GM23338 (cell line): ENCODE measurements around the gene ALDOA. TPM values are rescaled to one million over a fixed set of nuclear protein-coding genes. Genes with fewer than 3 reads are reported as not detected.
"Not testable (repeated sequence)": the region's sequence is repeated elsewhere in the genome, so short reads cannot be mapped to it uniquely, and the experiment has no call there.

Experiments
- ATAC-seq: fragments of 200-7000 bp; cut with Tn5 transposase; 3 replicates; pipeline ENCODE4 v1.9.1; 2020
- DNase-seq: peaks from one replicate; pipeline ENCODE4 v3.0.0-alpha.2; 2015; ENCODE audit warnings: low spot score
- H2AFZ ChIP-seq: fragments of 200-600 bp; sonication (generic); 2 replicates; pipeline ENCODE4 v1.8.0; 2016; ENCODE audit warnings: antibody characterized with exemption, mild to moderate bottlenecking, moderate library complexity
- H3F3A ChIP-seq: fragments of 200-600 bp; sonication (generic); replicated peaks from 2 replicates; pipeline ENCODE4 v1.8.0; 2017; ENCODE audit warnings: antibody characterized with exemption, mixed run types, low read depth
- H3K27ac ChIP-seq: fragments of 200-600 bp; sonication (generic); 2 replicates; pipeline ENCODE4 v1.6.1; 2016; ENCODE audit warnings: low read depth
- H3K27me3 ChIP-seq: fragments of 200-600 bp; sonication (generic); 2 replicates; pipeline ENCODE4 v1.8.0; 2016; ENCODE audit warnings: mild to moderate bottlenecking, mixed run types, moderate library complexity; ENCODE audit not compliant: insufficient read depth
- H3K36me3 ChIP-seq: fragments of 200-600 bp; sonication (generic); 2 replicates; pipeline ENCODE4 v1.8.0; 2016; ENCODE audit warnings: mild to moderate bottlenecking; ENCODE audit not compliant: insufficient read depth
- H3K4me1 ChIP-seq: fragments of 200-600 bp; sonication (generic); 2 replicates; pipeline ENCODE4 v1.8.0; 2016; ENCODE audit warnings: mild to moderate bottlenecking, moderate library complexity; ENCODE audit not compliant: insufficient read depth
- H3K4me2 ChIP-seq: fragments of 200-600 bp; sonication (generic); 2 replicates; pipeline ENCODE4 v1.7.1; 2017; ENCODE audit warnings: mixed run types
- H3K4me3 ChIP-seq: fragments of 200-600 bp; sonication (generic); 2 replicates; pipeline ENCODE4 v1.6.1; 2016; ENCODE audit warnings: mixed run types
- H3K79me2 ChIP-seq: fragments of 200-600 bp; sonication (generic); replicated peaks from 2 replicates; pipeline ENCODE4 v1.8.0; 2017; ENCODE audit warnings: mild to moderate bottlenecking; ENCODE audit not compliant: insufficient read depth
- H3K9me2 ChIP-seq: fragments of 200-600 bp; sonication (generic); 2 replicates; pipeline ENCODE4 v1.8.0; 2017; ENCODE audit not compliant: insufficient read depth
- H4K20me1 ChIP-seq: fragments of 200-600 bp; sonication (generic); replicated peaks from 2 replicates; pipeline ENCODE4 v1.8.0; 2017; ENCODE audit warnings: mild to moderate bottlenecking; ENCODE audit not compliant: insufficient read depth
- H3K27ac Mint-ChIP-seq: 2 replicates; pipeline ENCODE4 v1.8.0; 2020; ENCODE audit warnings: inconsistent platforms, mild to moderate bottlenecking, moderate library complexity, mixed read lengths
- H3K27me3 Mint-ChIP-seq: 3 replicates; pipeline ENCODE4 v1.8.0; 2022; ENCODE audit warnings: low read depth, mild to moderate bottlenecking, moderate library complexity, mixed read lengths, inconsistent platforms; ENCODE audit not compliant: insufficient read depth, poor library complexity
- H3K36me3 Mint-ChIP-seq: 3 replicates; pipeline ENCODE4 v1.8.0; 2021; ENCODE audit warnings: low read depth, mild to moderate bottlenecking, inconsistent platforms, moderate library complexity, mixed read lengths
- H3K4me1 Mint-ChIP-seq: 3 replicates; pipeline ENCODE4 v1.8.0; 2020; ENCODE audit warnings: mild to moderate bottlenecking, inconsistent platforms, mixed read lengths
- H3K4me3 Mint-ChIP-seq: 3 replicates; pipeline ENCODE4 v1.8.0; 2021; ENCODE audit warnings: moderate library complexity, mild to moderate bottlenecking, inconsistent platforms, mixed read lengths
- H3K9me3 Mint-ChIP-seq: 3 replicates; pipeline ENCODE4 v1.8.0; 2020; ENCODE audit warnings: moderate library complexity, mild to moderate bottlenecking, inconsistent platforms, mixed read lengths
- CREB1 ChIP-seq: fragments of 250-450 bp; sonication (Bioruptor Pico); IDR thresholded peaks from 2 replicates; pipeline ENCODE4 v1.5.0; 2020; ENCODE audit warnings: low read depth, mild to moderate bottlenecking, moderate library complexity
- ETS1 ChIP-seq: IDR thresholded peaks from 2 replicates; pipeline ENCODE4 v1.6.1; 2016; ENCODE audit warnings: antibody characterized with exemption
- EZH2 ChIP-seq: fragments of 200-600 bp; sonication (generic); IDR thresholded peaks from one replicate; pipeline ENCODE4 v1.8.0; 2017; ENCODE audit warnings: antibody characterized with exemption, mild to moderate bottlenecking, low read depth; ENCODE audit not compliant: unreplicated experiment
- JUNB ChIP-seq: IDR thresholded peaks from one replicate; pipeline ENCODE4 v1.6.1; 2016; ENCODE audit warnings: antibody characterized with exemption; ENCODE audit not compliant: unreplicated experiment
- NANOG ChIP-seq: IDR thresholded peaks from 2 replicates; pipeline ENCODE4 v1.6.1; 2016; ENCODE audit warnings: antibody characterized with exemption, borderline replicate concordance
- POLR2AphosphoS5 ChIP-seq: IDR thresholded peaks from 2 replicates; pipeline ENCODE4 v1.6.1; 2016; ENCODE audit warnings: antibody characterized with exemption, low read depth
- REST ChIP-seq: IDR thresholded peaks from one replicate; pipeline ENCODE4 v1.6.1; 2018; ENCODE audit warnings: antibody characterized with exemption; ENCODE audit not compliant: unreplicated experiment
- STAT1 ChIP-seq: IDR thresholded peaks from one replicate; pipeline ENCODE4 v1.6.1; 2016; ENCODE audit warnings: antibody characterized with exemption; ENCODE audit not compliant: unreplicated experiment
- ZNF114 ChIP-seq: fragments of 250-450 bp; sonication (Bioruptor Pico); IDR thresholded peaks from 2 replicates; pipeline ENCODE4 v1.5.0; 2020; ENCODE audit warnings: mild to moderate bottlenecking, moderate library complexity
- ZNF331 ChIP-seq: fragments of 250-450 bp; sonication (Bioruptor Pico); IDR thresholded peaks from 2 replicates; pipeline ENCODE4 v1.5.0; 2020; ENCODE audit warnings: low read depth, mild to moderate bottlenecking, moderate library complexity
- ZNF462 ChIP-seq: fragments of 250-450 bp; sonication (Bioruptor Pico); IDR thresholded peaks from 2 replicates; pipeline ENCODE4 v1.5.0; 2020; ENCODE audit warnings: mild to moderate bottlenecking, moderate library complexity
- polyA plus RNA-seq: library from polyadenylated mRNA; unstranded; fragments of >200 nt; fragmentation: Nextera tagmentation; extraction: Ambion mirVana; gene quantifications from 2 replicates; pipeline ENCODE4 v1.2.1, GENCODE V29; 2016
- total RNA-seq: library from RNA; depleted of rRNA; stranded (reverse); fragments of >200 nt; shearing (Covaris generic); gene quantifications from 2 replicates; pipeline ENCODE4 v1.2.3, GENCODE V29; 2014

Gene ALDOA
- total and polyA plus RNA-seq, 2 experiments from 2014 or later: 1,054 to 1,306 TPM

GRCh38 chr16:30017277-30017656 lies 48.3 kb upstream of the ALDOA start:
- Mint-ChIP-seq H3K27ac (no peak overlapping the region), H3K4me3 (no peak overlapping the region; the same call in 2 of the 3 replicates), H3K9me3 (no peaks in the 10 kb centered on the region; the same call in 2 of the 3 replicates), H3K36me3 (peaks cover 4% of the 10 kb centered on the region), H3K4me1 (no peaks in the 10 kb centered on the region; the same call in 2 of the 3 replicates), H3K27me3 (peaks cover 14% of the 10 kb centered on the region)
- H3K27me3 ChIP-seq: peaks cover 7% of the 10 kb centered on the region
- no peak for TF ChIP-seq NANOG
- no peak for TF ChIP-seq REST
- TF ChIP-seq EZH2: no peak
- no peak for TF ChIP-seq ZNF331 (CRISPR knock-in tag)
- TF ChIP-seq CREB1: no peak
- TF ChIP-seq JUNB: no peak
- TF ChIP-seq ETS1: no peak
- no peak for TF ChIP-seq ZNF462 (CRISPR knock-in tag)
- TF ChIP-seq STAT1: no peak
- no peak for TF ChIP-seq POLR2AphosphoS5
- TF ChIP-seq ZNF114 (CRISPR knock-in tag): no peak
- H3K79me2 ChIP-seq: no peaks in the 10 kb centered on the region
- 0 out of 2 replicates have a peak, but pooled peaks cover 4% of the 10 kb centered on the region for H3F3A ChIP-seq
- H3K36me3 ChIP-seq: no peaks in the 10 kb centered on the region
- no peak overlapping the region for H3K4me2 ChIP-seq
- no peaks in the 10 kb centered on the region for H4K20me1 ChIP-seq
- H3K4me1 ChIP-seq: peaks cover 3% of the 10 kb centered on the region; the same call in 1 of the 2 replicates
- H2AFZ ChIP-seq: no peak overlapping the region
- H3K4me3 ChIP-seq: no peak overlapping the region
- DNase-seq (no peak), ATAC-seq (no peak)
- no peak overlapping the region for H3K27ac ChIP-seq
- H3K9me2 ChIP-seq: no peaks in the 10 kb centered on the region

GRCh38 chr16:30017937-30018336 lies 47.6 kb upstream of the ALDOA start:
- not testable (repeated sequence) for H3K4me2 ChIP-seq, H3K4me1 ChIP-seq, H3K79me2 ChIP-seq, H3K4me1 Mint-ChIP-seq, H3K36me3 ChIP-seq, H3K27ac Mint-ChIP-seq, DNase-seq, H3K27me3 Mint-ChIP-seq, ATAC-seq, H4K20me1 ChIP-seq, H3F3A ChIP-seq, H3K4me3 ChIP-seq, H3K36me3 Mint-ChIP-seq, H3K27ac ChIP-seq, H3K9me3 Mint-ChIP-seq, H3K9me2 ChIP-seq, H3K27me3 ChIP-seq, H3K4me3 Mint-ChIP-seq, H2AFZ ChIP-seq
